Osteocyte (in vitro differentiated cells): Measurements from ENCODE around the gene BRINP2. TPM values are rescaled to one million over a fixed set of nuclear protein-coding genes. Genes with fewer than 3 reads are reported as not detected.

Source experiments
- DNase-seq: peaks from one replicate; pipeline ENCODE4 v3.0.0; 2021; ENCODE audit warnings: mixed read lengths; ENCODE audit not compliant: unreplicated experiment; ENCODE audit errors: extremely low spot score
- H3K27ac Mint-ChIP-seq: one replicate; pipeline ENCODE4 v1.8.0; 2021; ENCODE audit warnings: mild to moderate bottlenecking, mixed read lengths; ENCODE audit not compliant: unreplicated experiment
- H3K27me3 Mint-ChIP-seq: one replicate; pipeline ENCODE4 v1.8.0; 2021; ENCODE audit warnings: mixed read lengths; ENCODE audit not compliant: unreplicated experiment
- H3K36me3 Mint-ChIP-seq: one replicate; pipeline ENCODE4 v1.8.0; 2021; ENCODE audit warnings: mixed read lengths; ENCODE audit not compliant: unreplicated experiment
- H3K4me1 Mint-ChIP-seq: one replicate; pipeline ENCODE4 v1.8.0; 2021; ENCODE audit warnings: mixed read lengths; ENCODE audit not compliant: unreplicated experiment
- H3K4me3 Mint-ChIP-seq: one replicate; pipeline ENCODE4 v1.8.0; 2021; ENCODE audit warnings: mild to moderate bottlenecking, moderate library complexity, mixed read lengths; ENCODE audit not compliant: unreplicated experiment
- H3K9me3 Mint-ChIP-seq: one replicate; pipeline ENCODE4 v1.8.0; 2021; ENCODE audit warnings: mixed read lengths; ENCODE audit not compliant: unreplicated experiment
- CTCF ChIP-seq: fragments of 200-600 bp; sonication (generic); IDR thresholded peaks from 2 replicates; pipeline ENCODE4 v1.5.0; 2021; ENCODE audit warnings: antibody characterized with exemption, mild to moderate bottlenecking, moderate library complexity
- total RNA-seq: library from RNA; stranded (reverse); gene quantifications from 2 replicates; pipeline ENCODE4 v1.2.1, GENCODE V29; 2021

BRINP2 gene
- total RNA-seq, 1 donor from 2014 or later, result not detected

- TF ChIP-seq CTCF, result no peak
- no peak for DNase-seq
- no peak overlapping the region for H3K27ac Mint-ChIP-seq
- no peak overlapping the region for H3K4me3 Mint-ChIP-seq
- no peaks in the 10 kb centered on the region for H3K27me3 Mint-ChIP-seq
- no peaks in the 10 kb centered on the region for H3K36me3 Mint-ChIP-seq
- no peaks in the 10 kb centered on the region for H3K4me1 Mint-ChIP-seq
- H3K9me3 Mint-ChIP-seq, result peaks cover 5% of the 10 kb centered on the region
Observed at GRCh38 chr1:177145106-177146070, 25.4 kb upstream of the BRINP2 start.

- no peak overlapping the region for H3K4me3 Mint-ChIP-seq
- peaks cover 5% of the 10 kb centered on the region for H3K9me3 Mint-ChIP-seq
- H3K4me1 Mint-ChIP-seq, result no peaks in the 10 kb centered on the region
- H3K27ac Mint-ChIP-seq, result no peak overlapping the region
- no peak for TF ChIP-seq CTCF
- DNase-seq, result no peak
- no peaks in the 10 kb centered on the region for H3K27me3 Mint-ChIP-seq
- no peaks in the 10 kb centered on the region for H3K36me3 Mint-ChIP-seq
Observed at GRCh38 chr1:177146499-177146898, 24.3 kb upstream of the BRINP2 start.

- H3K9me3 Mint-ChIP-seq, result no peaks in the 10 kb centered on the region
- TF ChIP-seq CTCF, result no peak
- peaks cover 36% of the 10 kb centered on the region for H3K27me3 Mint-ChIP-seq
- peaks cover 4% of the 10 kb centered on the region for H3K4me1 Mint-ChIP-seq
- H3K27ac Mint-ChIP-seq, result no peak overlapping the region
- H3K4me3 Mint-ChIP-seq, result no peak overlapping the region
- no peak for DNase-seq
- H3K36me3 Mint-ChIP-seq, result no peaks in the 10 kb centered on the region
Observed at GRCh38 chr1:177162243-177162642, 8.5 kb upstream of the BRINP2 start.

GRCh38 chr1:177163844-177164379 lies 6.8 kb upstream of the BRINP2 start:
- H3K4me1 Mint-ChIP-seq, result peaks cover 4% of the 10 kb centered on the region
- H3K27me3 Mint-ChIP-seq, result peaks cover 36% of the 10 kb centered on the region
- H3K36me3 Mint-ChIP-seq, result no peaks in the 10 kb centered on the region
- no peak for DNase-seq
- H3K9me3 Mint-ChIP-seq, result no peaks in the 10 kb centered on the region
- TF ChIP-seq CTCF, result no peak
- peak overlapping the region; percentile 23 for H3K4me3 Mint-ChIP-seq
- H3K27ac Mint-ChIP-seq, result no peak overlapping the region

GRCh38 chr1:177164380-177165068 lies 6.2 kb upstream of the BRINP2 start, which contains the start of gene ASTN1:
ASTN1 (minus strand) TSS chr1:177164712; CDS start chr1:177164676, 36 bp downstream.
- no peak for DNase-seq
- Mint-ChIP-seq H3K27ac (no peak within 1 kb of the TSS), H3K4me3 (peak within 1 kb of the TSS; percentile 23), H3K9me3 (no peaks in the 10 kb centered on the region), H3K36me3 (no peaks in the 10 kb centered on the region), H3K27me3 (peaks cover 36% of the 10 kb centered on the region), H3K4me1 (peaks cover 4% of the 10 kb centered on the region)
- TF ChIP-seq CTCF, result no peak
